GM18867 (cell line): Measurements from ENCODE around the gene AMIGO2.
"Not testable (repeated sequence)": the region's sequence is repeated elsewhere in the genome, so short reads cannot be mapped to it uniquely, and the experiment has no call there.

Source experiments
- ATAC-seq: cut with Tn5 transposase; IDR thresholded peaks from one replicate; pipeline ENCODE4 v1.9.1; 2021; ENCODE audit warnings: mild to moderate bottlenecking, moderate library complexity; ENCODE audit not compliant: unreplicated experiment

Gene AMIGO2, protein sequence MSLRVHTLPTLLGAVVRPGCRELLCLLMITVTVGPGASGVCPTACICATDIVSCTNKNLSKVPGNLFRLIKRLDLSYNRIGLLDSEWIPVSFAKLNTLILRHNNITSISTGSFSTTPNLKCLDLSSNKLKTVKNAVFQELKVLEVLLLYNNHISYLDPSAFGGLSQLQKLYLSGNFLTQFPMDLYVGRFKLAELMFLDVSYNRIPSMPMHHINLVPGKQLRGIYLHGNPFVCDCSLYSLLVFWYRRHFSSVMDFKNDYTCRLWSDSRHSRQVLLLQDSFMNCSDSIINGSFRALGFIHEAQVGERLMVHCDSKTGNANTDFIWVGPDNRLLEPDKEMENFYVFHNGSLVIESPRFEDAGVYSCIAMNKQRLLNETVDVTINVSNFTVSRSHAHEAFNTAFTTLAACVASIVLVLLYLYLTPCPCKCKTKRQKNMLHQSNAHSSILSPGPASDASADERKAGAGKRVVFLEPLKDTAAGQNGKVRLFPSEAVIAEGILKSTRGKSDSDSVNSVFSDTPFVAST

DNA sequence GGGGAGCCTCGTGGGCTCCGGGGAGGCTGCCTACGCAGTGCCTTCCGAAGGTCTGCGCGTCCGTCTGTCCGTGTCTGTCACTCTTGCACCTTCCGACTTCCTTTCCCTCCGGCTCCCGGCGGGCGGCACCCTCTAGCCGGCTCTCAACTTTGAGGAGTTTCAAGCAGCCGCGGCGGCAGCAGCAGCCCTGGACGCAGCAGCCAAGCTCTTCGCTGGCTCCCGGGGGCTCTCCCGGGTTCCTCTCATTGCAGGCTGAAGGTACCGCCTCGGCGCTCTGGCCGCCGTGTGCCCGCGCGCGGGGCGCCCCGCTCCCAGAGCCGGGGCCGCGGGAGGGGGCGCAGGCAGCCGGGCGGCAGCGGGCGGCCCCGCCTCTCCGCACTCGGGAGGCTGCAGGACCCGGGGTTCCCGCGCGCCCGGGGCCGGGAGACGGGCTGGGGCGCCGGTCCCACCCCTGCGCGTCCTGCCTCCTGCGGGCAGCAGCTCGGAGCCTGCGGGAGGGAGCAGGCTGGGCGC, at the start of gene AMIGO2, which contains the start of gene PCED1B:
AMIGO2 (minus strand) TSS at position 492 of the 513 bp plus-strand sequence. CDS start 957 bp downstream, outside the sequence.
PCED1B (plus strand) TSS at position 154 of the 513 bp plus-strand sequence. CDS start 155,443 bp downstream, outside the sequence.
- ATAC-seq = peak; percentile 74

DNA sequence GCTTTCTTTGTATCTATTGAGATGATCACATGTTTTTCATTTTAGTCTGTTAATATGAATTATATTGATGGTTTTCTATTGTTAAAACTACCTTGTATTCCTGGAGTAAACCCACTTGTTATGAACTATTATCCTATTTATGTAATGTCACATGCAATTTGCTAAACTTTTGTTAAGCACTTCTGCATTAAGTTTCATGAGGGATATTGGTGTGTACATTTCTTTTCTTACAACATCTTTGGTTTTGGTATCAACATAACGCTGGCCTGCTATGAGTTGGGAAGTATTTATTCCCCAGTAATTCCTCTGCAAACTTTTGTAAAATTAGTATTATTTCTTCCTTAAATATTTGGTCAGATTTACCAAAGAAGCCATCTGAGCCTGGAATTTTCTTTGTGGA, 46.5 kb upstream of the AMIGO2 start:
- no peak for ATAC-seq

DNA sequence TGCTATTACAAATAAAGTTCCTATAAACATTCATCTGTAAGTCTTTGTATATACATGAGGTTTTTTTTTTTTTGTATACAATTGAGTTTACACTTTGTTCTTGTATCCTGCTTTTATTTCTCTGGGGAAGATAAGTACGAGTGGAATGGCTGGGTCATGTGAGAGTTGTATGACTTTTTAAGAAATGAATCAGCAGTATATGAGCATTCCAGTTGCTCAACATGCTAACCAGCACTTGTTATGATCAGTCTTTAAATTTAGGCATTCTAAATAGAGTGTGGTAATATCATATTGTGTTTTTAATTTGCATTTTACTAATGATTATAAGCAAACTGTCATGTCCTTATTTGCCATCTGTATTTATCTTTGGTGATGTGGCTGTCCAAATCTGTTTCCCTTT, 44.7 kb upstream of the AMIGO2 start:
- no peak for ATAC-seq

DNA sequence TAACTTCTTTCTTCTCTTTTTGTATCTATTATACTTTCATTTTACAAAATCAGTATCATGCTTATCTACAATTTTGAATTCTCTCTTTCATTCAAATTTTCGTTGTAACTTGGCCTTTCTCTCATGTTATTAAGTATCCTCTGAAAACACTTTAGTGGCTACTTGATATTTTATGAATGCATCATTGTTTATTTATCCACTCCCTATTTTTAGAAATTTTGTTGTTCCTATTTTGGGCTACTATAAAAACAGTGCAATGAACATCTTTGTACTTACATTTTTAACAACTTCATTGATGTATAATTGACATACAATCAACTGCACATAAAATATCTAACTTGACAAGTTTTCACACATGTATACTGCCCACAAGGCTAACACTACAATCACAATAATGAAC, 44.0 kb upstream of the AMIGO2 start:
- no peak for ATAC-seq

DNA sequence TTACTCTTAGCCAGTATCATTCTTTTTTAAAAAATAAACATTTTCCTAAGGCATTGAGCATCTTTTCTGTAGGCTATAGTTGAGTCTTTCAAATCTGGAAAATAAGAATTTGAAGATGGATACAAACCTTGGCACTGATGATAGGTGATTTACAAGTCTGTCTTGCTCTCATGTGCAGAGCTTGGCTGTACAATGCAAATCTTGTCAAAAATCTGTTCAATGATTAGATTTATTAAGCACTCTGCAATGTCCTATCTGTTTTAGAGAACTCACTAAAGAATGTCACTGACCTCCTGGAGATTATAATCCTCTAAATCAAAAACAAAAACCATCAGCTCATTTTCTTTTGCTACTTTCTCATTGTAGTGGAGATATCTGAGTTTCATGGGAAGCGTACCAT, 42.8 kb upstream of the AMIGO2 start:
- ATAC-seq = no peak

DNA sequence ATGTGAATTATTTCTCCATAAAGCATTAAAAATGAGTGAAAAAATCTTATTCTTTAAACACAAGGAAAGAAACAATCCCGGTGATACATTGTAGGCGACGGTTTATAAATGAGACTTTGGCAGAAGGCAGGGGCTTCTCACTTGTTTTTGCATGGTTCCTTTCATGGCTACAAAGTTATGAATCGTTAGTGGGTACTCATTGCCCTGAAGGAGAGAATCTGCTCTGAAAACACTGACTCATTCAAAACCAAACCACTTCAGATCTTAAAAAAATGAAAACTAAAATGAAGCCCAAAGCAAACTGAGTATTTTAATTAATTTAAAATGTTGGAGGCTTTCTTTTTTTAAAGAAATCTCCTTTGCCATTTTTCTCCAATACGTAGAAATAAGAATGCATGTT, 41.4 kb upstream of the AMIGO2 start:
- ATAC-seq = no peak

DNA sequence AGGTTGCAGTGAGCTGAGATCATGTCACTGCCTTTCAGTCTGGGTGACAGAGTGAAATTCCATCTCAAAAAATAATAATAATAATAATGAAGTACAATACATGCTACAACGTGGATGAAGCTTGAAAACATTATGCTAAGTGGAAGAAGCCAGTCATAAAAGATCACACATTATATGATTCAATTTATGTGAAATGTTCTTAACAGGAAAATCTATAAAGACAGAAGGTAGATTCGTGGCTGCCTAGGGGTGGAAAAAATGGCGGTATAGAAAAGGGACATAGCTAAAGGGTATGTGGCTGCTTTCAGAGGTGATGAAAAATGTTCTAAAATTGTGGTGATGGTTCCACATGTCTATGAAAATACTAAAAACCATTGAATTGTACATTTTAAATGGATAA, 41.0 kb upstream of the AMIGO2 start:
- ATAC-seq = no peak

DNA sequence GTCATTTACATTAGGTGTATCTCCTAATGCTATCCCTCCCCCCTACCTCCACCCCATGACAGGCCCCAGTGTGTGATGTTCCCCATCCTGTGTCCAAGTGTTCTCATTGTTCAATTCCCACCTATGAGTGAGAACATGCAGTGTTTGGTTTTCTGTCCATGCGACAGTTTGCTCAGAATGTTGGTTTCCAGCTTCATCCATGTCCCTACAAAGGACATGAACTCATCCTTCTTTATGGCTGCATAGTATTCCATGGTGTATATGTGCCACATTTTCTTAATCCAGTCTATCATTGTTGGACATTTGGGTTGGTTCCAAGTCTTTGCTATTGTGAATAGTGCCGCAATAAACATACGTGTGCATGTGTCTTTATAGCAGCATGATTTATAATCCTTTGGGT, 37.5 kb upstream of the AMIGO2 start:
- ATAC-seq = not testable (repeated sequence)

DNA sequence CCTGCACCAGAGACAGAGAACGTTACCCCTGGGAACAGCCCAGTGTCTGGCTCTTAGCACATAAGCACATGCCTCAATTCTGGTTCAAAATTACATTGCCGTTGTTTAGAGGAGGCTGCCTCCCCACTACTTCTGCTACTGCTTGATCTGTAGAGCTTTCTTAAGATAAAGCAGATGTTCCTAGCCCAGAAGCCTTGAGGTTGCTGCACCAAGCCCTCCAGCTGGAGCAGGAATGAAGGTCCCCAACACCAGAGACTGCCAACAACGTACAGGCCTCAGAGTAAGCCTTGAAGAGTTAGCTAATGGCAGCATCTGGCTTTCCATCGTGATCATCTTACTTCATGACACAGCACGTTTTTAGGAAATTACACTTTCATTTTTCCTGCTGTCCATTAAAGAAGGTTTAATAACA, 34.7 kb upstream of the AMIGO2 start:
- ATAC-seq = no peak

DNA sequence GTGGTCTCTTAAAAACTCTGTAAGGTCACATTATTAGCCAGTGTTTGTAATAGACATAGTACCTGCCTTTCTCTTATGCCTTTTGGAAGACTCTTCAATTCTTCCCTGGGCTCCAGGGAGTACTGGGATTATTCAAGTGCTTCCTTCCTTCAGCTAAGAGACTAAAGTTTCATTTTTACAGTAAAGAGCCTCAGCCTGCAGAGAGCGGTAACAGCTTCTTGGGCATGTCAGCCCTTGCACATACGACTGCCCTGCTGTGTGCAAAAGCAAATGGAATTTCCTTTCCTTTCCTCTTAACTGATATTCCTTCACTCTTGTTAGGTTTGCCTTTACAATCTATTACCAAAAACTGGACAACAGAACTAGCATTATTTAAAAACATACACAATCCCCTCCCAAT, 32.9 kb upstream of the AMIGO2 start:
- ATAC-seq = no peak

DNA sequence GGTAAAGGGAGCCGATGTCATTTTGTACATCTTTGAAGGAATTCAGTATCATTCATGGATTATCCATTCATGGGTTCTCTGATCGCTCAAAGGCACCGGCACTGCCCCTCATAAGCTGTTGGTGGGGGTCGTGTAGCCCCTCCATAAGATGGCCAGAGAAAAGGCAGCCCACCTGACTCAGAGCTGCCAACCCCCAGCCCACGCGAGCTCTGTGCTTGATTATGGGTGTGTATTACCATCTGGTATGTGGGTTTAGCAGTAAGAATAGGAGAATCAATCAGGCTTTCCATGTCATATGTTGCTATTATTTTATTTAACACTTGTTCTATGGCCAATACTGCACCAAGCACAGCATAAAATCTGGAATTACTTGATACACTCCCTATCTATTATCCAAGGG, 32.1 kb upstream of the AMIGO2 start:
- no peak for ATAC-seq

DNA sequence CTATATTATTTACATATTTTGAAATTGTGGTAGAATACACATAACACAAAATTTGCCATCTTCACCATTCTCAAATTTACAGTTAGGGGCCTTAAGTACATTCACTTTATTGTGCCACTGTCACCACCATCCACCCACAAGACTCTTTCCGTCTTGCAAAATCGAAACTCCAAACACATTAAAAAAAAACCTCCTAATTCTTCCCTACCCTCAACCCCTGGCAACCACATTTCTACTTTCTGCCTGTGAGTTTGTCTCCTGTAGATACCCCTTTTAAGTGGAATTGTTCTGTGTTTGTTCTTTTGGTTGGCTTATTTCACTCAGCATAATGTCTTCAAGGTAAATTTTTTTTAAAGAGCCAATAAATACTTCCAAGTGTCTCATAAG, 31.6 kb upstream of the AMIGO2 start:
- ATAC-seq = no peak

DNA sequence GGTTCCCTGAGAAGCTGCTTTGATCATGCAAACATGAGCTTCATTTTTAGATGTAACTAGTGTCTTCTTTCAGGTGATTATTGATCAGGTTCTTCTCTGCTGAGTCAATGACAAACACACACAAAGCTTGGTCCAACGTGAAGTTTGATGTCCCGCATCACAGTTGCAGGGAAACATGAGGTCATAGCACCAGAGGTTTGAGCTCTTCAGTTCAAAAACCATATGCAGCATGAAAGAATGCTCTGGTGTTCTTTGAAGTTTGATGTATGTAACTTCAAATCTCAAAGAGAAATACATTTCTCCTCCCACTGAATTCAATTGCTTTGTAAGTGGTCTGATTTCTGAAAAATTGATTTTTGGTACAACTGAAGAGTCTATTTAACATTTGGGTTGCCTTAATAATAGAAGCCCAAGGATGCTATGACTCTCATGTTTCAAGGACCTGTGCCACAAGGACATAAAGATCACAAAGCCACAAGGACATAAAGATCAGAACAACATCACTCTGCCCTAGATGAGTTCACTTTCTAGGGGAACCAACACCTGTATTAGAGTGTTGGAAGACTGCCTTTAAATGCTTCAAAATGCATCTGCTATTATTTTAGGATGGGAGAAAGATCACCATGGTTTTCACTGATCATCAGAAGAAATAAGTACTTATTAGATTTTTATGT, 31.1 kb upstream of the AMIGO2 start:
- ATAC-seq = no peak

DNA sequence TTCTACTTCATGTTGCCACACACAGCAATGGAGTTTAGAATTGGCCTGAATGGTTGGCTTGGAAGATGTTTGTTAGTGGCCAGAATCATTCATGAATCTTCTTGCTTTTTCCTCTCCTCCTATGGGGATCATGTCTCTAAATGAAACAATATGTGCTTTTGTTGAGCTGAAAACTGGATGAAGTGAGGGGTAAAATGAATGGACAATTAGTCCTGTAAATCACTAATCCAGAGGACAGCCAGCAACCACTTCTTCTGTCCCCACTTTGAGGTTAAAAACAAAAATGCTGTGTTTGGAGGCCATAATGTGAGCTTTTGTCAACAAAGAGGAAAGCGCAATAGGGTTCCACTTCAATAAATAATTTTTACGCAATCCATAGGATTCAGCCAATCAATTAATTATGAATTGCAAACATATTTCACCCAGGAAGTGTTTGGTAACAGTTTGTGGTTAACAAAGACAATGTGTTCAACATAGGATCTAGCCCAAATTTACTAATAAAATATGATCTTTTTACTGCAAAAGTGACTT, 30.3 kb upstream of the AMIGO2 start:
- ATAC-seq = no peak

DNA sequence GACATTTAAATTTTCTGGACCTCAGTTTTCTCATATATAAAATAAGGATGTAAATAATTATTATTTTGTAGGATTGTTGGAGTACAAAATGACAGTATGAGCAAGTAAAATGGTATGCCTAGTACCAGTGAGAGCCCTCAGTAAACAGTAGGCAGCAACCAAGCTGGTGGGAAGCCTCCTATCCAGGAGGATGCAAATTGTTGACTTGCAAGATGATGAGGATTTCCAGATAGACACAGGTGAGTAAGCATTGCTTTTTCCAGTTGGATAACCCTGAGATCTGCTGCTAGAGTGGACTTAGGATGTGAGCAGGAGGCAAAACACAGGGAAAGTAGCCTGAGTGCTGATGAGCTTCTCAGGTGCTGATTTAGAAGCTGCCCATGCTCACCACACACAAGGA, 28.2 kb upstream of the AMIGO2 start:
- no peak for ATAC-seq

DNA sequence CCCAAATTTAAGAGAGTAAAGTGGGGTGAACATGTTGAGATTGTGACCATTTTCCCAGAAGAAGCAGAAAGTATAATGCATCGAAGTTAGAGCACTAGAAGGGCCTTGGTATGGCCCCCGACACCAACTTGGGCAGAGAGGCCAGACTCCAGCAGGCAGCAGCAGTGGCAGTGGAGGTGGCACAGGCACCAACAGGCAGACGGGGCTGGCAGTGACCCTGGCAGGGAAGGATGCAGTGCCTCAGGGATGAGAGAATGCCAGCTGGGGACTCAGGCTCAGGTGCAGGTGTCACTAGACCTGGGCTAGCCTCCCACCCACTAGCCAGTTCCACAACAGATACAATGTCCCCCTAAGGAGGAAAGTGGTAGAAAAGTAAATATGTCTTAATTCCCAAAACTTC, 27.7 kb upstream of the AMIGO2 start:
- no peak for ATAC-seq

DNA sequence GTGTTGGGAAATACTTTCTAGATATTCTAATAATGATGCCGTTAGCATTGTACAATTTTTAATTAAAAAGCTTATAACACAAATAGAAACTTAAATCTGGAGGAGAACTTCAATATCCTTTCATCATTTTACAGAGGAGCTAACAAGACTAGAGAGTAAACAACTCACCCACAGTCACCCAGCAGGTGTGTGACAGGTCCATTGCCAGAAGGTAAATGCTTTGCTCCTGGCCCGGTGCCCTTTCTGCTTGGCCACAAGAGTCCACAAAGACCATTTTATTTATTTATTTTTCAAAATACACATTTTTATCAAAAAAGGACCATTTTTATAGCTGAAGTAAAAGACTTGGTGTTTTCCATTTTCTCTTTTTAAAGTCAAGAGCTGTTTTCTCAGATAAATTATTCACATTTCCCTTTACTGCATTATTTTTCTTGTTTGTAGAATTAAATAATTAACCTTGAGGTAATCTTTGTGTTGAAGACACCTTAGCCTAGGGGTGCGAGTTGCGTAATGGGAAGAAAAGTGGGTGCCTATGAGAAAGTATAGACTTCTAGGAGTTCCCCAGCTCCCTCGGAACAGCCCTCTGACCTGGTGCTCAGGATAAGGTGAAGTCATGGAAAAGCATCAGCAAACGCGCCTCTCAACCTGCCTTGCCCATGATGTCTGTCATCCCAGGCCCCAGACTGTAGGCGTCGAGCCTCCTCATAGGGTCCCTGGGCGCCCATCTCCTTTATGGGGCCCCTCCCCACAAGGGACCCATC, 26.3 kb upstream of the AMIGO2 start:
- ATAC-seq = no peak

DNA sequence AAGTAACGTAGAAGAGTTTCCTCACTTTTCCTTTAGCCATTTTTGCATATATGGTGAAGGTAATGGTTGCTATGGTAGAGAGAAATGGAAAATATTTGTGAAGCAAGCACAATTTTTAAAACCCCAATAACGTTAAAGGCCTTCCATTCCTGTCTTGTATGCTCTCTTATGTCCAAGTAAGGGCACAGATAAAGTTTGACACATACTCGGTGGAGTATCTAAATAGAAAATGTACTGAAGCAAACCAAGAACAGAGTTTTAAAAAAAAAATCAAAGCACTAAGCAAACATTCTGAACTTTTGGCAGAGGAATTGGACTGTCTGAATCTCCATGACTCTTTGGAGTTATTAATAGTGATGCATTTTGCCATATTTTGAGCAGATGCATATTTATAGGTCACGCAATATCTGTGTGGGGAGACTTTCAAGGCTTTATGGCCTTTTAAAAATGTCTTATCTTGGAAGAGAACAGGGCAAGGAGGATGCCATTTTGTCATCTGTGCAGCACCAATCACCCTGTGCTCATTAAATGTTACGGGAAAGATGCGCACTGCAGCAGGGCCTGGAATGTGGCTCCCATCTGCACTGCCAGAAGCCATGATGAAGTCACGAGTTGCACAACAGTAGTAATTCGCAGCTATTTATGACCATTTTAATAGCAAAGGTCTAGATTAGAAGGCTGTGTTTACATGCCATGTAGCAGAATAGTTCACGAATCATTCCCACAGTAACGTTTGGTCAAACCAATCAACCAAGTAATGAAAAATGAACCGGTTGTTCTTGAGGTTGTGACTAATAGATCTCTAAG, 23.3 kb upstream of the AMIGO2 start:
- ATAC-seq = no peak

DNA sequence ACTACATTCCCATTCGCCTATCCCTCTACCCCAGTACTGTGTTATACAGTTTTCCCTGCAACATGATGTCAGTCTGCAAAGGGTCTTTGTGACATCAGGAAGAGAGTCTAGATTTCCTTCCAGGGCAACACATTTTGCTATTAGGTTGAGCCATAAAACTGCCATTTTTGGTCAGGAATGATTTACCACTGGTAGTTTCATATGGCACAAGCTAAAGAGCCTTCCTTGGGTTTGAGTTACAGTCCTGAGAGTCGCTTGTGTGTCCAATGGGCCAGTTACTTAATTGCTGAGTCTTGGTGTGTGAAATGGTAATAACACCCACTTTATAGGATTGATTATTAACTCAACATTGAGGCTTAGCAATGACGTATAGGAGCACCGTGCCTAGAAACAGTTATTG, 22.6 kb upstream of the AMIGO2 start:
- ATAC-seq = no peak

DNA sequence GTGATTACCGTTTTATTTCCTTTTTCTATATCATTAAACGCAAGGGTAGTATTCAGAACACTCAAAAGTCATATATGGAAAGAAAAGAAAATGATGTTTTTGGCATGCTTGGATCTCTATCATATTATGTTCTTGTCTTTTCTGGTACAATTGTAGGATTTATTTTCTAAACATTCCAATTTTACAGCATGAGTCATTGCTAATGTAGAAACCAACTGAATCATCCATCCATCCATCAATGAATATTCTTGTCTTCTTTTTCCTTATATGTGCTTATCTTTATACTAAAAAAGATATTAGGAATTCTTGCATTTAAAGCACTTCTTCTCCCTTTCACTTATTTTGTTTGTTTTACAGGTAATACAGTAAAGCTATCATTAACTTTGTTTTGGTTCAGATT, 20.4 kb upstream of the AMIGO2 start:
- no peak for ATAC-seq
